ENCODE data around the gene INPP5A.

INPP5A gene

DNA sequence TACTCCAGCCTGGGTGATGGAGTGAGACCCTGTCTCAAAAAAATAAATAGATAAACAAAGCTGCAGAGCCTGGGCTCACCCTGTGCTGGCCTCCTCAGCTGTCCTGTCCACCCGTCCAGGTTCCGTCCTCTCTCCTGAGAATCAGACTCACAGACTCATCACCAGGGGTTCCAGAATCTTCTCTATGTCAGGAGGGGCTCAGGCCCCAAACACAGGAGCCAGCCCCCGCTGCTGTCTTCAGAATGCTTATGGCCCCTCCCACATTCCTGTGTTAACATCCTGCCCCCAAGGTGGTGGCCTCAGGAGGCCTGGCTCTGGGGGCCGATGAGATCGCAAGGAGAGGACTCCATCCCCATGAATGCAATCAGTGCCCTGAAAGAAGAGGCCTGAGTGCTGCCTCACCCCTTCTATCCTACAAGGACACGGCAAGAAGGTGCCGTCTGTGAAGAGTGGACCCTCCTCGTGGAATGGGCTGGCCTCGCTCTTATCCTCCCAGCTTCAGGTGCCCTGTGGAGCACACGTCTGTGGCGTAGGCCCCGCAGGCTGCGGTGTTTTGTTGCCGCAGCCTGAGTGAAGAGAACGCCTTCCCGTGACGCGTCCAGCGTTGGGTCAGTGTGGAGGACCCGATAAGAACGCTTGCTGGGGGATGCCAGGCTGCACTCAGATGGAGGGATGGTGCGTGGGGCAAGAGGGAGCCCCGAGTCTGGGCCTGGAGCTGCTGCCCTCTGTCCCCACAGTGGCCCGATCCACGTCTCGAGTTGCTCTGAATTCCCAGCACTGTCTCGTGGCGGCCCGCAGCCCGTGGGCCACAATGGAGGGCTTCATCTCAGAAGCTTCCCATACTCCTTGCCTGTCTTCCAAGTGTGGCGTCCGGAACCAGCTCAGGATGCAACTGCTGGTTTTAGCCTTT is 77.1 kb downstream of the INPP5A start:
- TF ChIP-seq, protein P1, sequence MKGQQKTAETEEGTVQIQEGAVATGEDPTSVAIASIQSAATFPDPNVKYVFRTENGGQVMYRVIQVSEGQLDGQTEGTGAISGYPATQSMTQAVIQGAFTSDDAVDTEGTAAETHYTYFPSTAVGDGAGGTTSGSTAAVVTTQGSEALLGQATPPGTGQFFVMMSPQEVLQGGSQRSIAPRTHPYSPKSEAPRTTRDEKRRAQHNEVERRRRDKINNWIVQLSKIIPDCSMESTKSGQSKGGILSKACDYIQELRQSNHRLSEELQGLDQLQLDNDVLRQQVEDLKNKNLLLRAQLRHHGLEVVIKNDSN (IDR thresholded peaks at IDR 0.05): no peak
- TF ChIP-seq CREB1 (IDR thresholded peaks at IDR 0.05; ENCODE audit: low read depth): no peak
- no peak for TF ChIP-seq TCF12 (IDR thresholded peaks at IDR 0.05; ENCODE audit: low read depth)
- no peak for TF ChIP-seq FOXM1 (IDR thresholded peaks at IDR 0.05; ENCODE audit: borderline replicate concordance, low read depth)
- no peak for TF ChIP-seq CEBPB (IDR thresholded peaks at IDR 0.05)

DNA sequence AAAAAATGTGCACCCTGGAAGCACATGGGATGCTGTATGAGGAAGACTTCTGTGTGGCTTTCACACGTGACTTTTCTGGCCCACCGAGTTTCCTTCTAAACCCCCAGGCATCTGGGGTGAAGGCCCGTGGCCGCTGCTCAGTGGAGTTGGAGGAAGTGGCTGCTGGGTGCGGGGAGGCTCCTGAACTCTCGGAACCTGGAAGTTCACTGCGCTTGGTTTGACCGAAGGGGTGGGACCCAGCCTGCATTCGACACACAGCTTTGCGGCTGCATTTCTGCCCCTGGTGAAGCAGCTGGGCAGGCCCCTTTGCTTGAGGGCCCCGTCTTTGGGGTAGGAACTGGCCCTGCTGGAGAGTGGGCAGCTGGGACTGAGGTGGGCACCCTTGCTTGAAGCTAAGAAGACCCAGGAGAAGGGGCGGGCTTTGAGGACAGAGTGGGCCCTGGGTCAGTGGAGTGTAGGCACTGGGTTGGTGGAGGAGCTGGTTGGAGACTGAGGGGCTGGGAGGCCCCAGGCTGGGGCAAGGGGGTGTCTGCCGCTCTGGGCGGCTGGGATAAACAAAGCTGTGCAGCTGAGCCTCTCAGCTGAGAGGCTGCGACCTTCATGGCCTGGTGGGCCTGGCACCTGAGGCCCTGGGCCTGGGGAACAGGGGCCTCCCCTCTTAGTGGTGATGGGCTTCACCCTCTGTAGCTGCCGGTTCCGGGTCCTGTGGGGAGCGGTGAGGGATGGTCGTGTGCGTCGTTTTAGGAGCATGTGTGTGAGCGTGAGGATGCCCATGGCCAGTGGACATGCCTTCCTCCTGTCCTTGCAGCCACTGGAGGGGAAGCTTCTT is 78.0 kb downstream of the INPP5A start:
- TF ChIP-seq RAD21 (IDR thresholded peaks at IDR 0.05; ENCODE audit: low read depth): no peak
- TF ChIP-seq EP300 (IDR thresholded peaks at IDR 0.05; ENCODE audit: borderline replicate concordance): no peak
- no peak for TF ChIP-seq TEAD4 (IDR thresholded peaks at IDR 0.05)
- TF ChIP-seq, protein P1 (IDR thresholded peaks at IDR 0.05): no peak
- TF ChIP-seq, protein P2, sequence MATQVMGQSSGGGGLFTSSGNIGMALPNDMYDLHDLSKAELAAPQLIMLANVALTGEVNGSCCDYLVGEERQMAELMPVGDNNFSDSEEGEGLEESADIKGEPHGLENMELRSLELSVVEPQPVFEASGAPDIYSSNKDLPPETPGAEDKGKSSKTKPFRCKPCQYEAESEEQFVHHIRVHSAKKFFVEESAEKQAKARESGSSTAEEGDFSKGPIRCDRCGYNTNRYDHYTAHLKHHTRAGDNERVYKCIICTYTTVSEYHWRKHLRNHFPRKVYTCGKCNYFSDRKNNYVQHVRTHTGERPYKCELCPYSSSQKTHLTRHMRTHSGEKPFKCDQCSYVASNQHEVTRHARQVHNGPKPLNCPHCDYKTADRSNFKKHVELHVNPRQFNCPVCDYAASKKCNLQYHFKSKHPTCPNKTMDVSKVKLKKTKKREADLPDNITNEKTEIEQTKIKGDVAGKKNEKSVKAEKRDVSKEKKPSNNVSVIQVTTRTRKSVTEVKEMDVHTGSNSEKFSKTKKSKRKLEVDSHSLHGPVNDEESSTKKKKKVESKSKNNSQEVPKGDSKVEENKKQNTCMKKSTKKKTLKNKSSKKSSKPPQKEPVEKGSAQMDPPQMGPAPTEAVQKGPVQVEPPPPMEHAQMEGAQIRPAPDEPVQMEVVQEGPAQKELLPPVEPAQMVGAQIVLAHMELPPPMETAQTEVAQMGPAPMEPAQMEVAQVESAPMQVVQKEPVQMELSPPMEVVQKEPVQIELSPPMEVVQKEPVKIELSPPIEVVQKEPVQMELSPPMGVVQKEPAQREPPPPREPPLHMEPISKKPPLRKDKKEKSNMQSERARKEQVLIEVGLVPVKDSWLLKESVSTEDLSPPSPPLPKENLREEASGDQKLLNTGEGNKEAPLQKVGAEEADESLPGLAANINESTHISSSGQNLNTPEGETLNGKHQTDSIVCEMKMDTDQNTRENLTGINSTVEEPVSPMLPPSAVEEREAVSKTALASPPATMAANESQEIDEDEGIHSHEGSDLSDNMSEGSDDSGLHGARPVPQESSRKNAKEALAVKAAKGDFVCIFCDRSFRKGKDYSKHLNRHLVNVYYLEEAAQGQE (IDR thresholded peaks at IDR 0.05; ENCODE audit: low read depth): no peak
- TF ChIP-seq, protein P3, sequence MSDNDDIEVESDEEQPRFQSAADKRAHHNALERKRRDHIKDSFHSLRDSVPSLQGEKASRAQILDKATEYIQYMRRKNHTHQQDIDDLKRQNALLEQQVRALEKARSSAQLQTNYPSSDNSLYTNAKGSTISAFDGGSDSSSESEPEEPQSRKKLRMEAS (IDR thresholded peaks at IDR 0.05): no peak
- TF ChIP-seq CREB1 (IDR thresholded peaks at IDR 0.05; ENCODE audit: low read depth): no peak
- TF ChIP-seq TAF1 (IDR thresholded peaks at IDR 0.05; ENCODE audit: low read depth): no peak
- no peak for TF ChIP-seq NFIC (IDR thresholded peaks at IDR 0.05)
- TF ChIP-seq EGR1 (IDR thresholded peaks at IDR 0.05): no peak
- no peak for TF ChIP-seq ZBTB7A (IDR thresholded peaks at IDR 0.05; ENCODE audit: low read depth)
- no peak for TF ChIP-seq FOXM1 (IDR thresholded peaks at IDR 0.05; ENCODE audit: borderline replicate concordance, low read depth)
- no peak for TF ChIP-seq TCF12 (IDR thresholded peaks at IDR 0.05; ENCODE audit: low read depth)
- TF ChIP-seq YY1 (IDR thresholded peaks at IDR 0.05; ENCODE audit: low read depth): no peak
- no peak for TF ChIP-seq CEBPB (IDR thresholded peaks at IDR 0.05)

DNA sequence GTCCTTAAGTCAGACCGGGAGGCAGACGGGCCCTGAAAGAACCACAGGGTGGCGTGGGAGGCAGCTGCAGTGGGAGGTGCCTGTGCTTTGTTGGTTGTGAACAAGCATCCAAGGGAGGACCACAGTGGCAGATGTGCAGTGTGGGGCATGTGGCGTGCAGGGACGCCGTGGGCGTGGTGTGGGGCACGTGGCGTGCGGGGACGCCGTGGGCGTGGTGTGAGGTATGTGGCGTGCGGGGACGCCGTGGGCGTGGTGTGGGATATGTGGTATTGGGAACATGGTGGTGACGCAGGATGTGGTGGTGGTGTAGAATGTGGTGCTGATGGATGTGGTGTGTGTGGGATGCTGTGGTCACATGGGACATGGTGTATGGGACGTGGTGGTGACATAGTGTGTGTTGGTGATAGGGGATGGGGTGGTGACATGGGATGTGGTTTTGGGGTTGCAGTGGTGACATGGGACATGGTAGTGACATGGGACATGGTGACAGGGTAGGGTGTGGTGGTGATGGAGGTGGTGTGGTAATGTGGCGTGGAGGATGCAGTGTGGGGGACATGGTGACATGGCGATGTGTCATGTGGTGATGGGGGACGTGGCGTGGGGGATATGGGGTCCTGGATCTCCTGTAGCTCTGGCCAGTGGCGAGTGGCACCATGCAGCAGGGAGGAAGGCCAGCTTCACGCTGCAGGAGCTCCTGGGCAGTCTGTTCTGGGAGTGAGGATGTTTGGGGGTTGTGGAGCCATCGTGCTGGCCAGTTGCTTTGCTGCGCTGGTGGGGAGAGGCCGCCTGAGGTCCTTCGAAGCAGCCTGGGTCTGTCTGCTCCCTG is 78.8 kb downstream of the INPP5A start:
- TF ChIP-seq EGR1 (IDR thresholded peaks at IDR 0.05): no peak
- TF ChIP-seq TEAD4 (IDR thresholded peaks at IDR 0.05): no peak
- no peak for TF ChIP-seq CEBPB (IDR thresholded peaks at IDR 0.05)
- no peak for TF ChIP-seq RAD21 (IDR thresholded peaks at IDR 0.05; ENCODE audit: low read depth)
- no peak for TF ChIP-seq CREB1 (IDR thresholded peaks at IDR 0.05; ENCODE audit: low read depth)
- no peak for TF ChIP-seq NFIC (IDR thresholded peaks at IDR 0.05)
- TF ChIP-seq TAF1 (IDR thresholded peaks at IDR 0.05; ENCODE audit: low read depth): no peak
- TF ChIP-seq, protein P3 (IDR thresholded peaks at IDR 0.05): no peak
- TF ChIP-seq TCF12 (IDR thresholded peaks at IDR 0.05; ENCODE audit: low read depth): no peak
- no peak for TF ChIP-seq YY1 (IDR thresholded peaks at IDR 0.05; ENCODE audit: low read depth)
- TF ChIP-seq, protein P2 (IDR thresholded peaks at IDR 0.05; ENCODE audit: low read depth): no peak
- TF ChIP-seq FOXM1 (IDR thresholded peaks at IDR 0.05; ENCODE audit: borderline replicate concordance, low read depth): no peak
- TF ChIP-seq, protein P1 (IDR thresholded peaks at IDR 0.05): no peak
- TF ChIP-seq ZBTB7A (IDR thresholded peaks at IDR 0.05; ENCODE audit: low read depth): no peak
- no peak for TF ChIP-seq EP300 (IDR thresholded peaks at IDR 0.05; ENCODE audit: borderline replicate concordance)
